H1 (cell line): ENCODE data around the gene ENPP7. TPM values are rescaled to one million over a fixed set of nuclear protein-coding genes. Genes with fewer than 3 reads are reported as not detected.

ENCODE experiments used
- CTCF ChIA-PET: fragments of 300-600 bp; sonication (Branson Sonifier 250); formaldehyde crosslinking; loops from one replicate; lab custom pipeline; 2021; ENCODE audit not compliant: partially characterized antibody; lab: Charles Lee
- POLR2A ChIA-PET: fragments of 300-600 bp; sonication (Branson Sonifier 250); formaldehyde crosslinking; loops from one replicate; lab custom pipeline; 2021; ENCODE audit warnings: inconsistent platforms; ENCODE audit not compliant: partially characterized antibody; lab: Charles Lee
- DNase-seq, 2 experiments: peaks; one replicate each; pipeline versions ENCODE4 v3.0.0 to v3.0.0-alpha.2; 2010 to 2022; ENCODE audit warnings: low spot score in 2 of 2, low read depth in 1 of 2, mixed read lengths in 1 of 2
- FAIRE-seq: peaks from 2 replicates; lab custom pipeline; 2011; peaks lifted over from hg19 to GRCh38; lab: Jason Lieb, UNC
- H2AFZ ChIP-seq: 2 replicates; pipeline ENCODE4 v1.8.1; 2012; ENCODE audit warnings: low read length, inconsistent platforms
- H2AK5ac ChIP-seq: 2 replicates; pipeline ENCODE4 v1.6.1; 2013; ENCODE audit warnings: low read depth, low read length
- H2BK120ac ChIP-seq: replicated peaks from 2 replicates; pipeline ENCODE3; 2013; ENCODE audit warnings: low read depth, low read length, inconsistent platforms
- H2BK12ac ChIP-seq: 2 replicates; pipeline ENCODE4 v1.6.1; 2013; ENCODE audit warnings: low read depth, low read length
- H2BK15ac ChIP-seq: 2 replicates; pipeline ENCODE4 v1.6.1; 2013; ENCODE audit warnings: low read length
- H2BK20ac ChIP-seq: 2 replicates; pipeline ENCODE4 v1.6.1; 2013; ENCODE audit warnings: low read length
- H2BK5ac ChIP-seq: 2 replicates; pipeline ENCODE4 v1.6.1; 2013; ENCODE audit warnings: low read depth, low read length
- H3K14ac ChIP-seq: 2 replicates; pipeline ENCODE4 v1.6.1; 2013; ENCODE audit warnings: inconsistent platforms; ENCODE audit not compliant: insufficient read length
- H3K18ac ChIP-seq: 2 replicates; pipeline ENCODE4 v1.6.1; 2013; ENCODE audit warnings: low read length; ENCODE audit errors: extremely low read depth
- H3K23ac ChIP-seq: 2 replicates; pipeline ENCODE4 v1.6.1; 2013; ENCODE audit warnings: inconsistent platforms; ENCODE audit not compliant: insufficient read length
- H3K23me2 ChIP-seq: 2 replicates; pipeline ENCODE4 v1.6.1; 2013; ENCODE audit warnings: low read depth, low read length
- H3K27ac ChIP-seq: 2 replicates; pipeline ENCODE4 v1.6.1; 2011; ENCODE audit warnings: low read depth, low read length, inconsistent platforms
- H3K27me3 ChIP-seq, 4 experiments: replicated peaks in 1 of 4; 1 replicate in 1 of 4; 2 replicates in 3 of 4; pipeline versions ENCODE4 v1.6.1 to v1.8.1; 2011 to 2013; ENCODE audit warnings: low read length in 3 of 4, mild to moderate bottlenecking in 3 of 4, inconsistent platforms in 2 of 4, mixed read lengths in 2 of 4, moderate library complexity in 1 of 4; ENCODE audit not compliant: control insufficient read depth in 3 of 4, insufficient read depth in 3 of 4; ENCODE audit errors: extremely low read depth in 1 of 4
- H3K36me3 ChIP-seq, 4 experiments: 2 replicates each; pipeline versions ENCODE4 v1.6.1 to v1.8.1; 2011 to 2013; ENCODE audit warnings: mild to moderate bottlenecking in 4 of 4, low read length in 3 of 4, moderate library complexity in 2 of 4, control low read depth in 1 of 4, inconsistent platforms in 1 of 4; ENCODE audit not compliant: insufficient read depth in 4 of 4, control insufficient read depth in 2 of 4
- H3K4ac ChIP-seq: replicated peaks from 2 replicates; pipeline ENCODE3; 2013; ENCODE audit warnings: low read length, low read depth, mixed read lengths, inconsistent platforms; ENCODE audit not compliant: insufficient read length
- H3K4me1 ChIP-seq, 4 experiments: replicated peaks in 1 of 4; 1 replicate in 1 of 4; 2 replicates in 3 of 4; pipeline versions ENCODE4 v1.6.1 to v1.8.1; 2011 to 2013; ENCODE audit warnings: low read length in 3 of 4, inconsistent platforms in 2 of 4, mixed read lengths in 1 of 4; ENCODE audit not compliant: insufficient read depth in 4 of 4, control insufficient read depth in 3 of 4
- H3K4me2 ChIP-seq, 2 experiments: 2 replicates each; pipeline versions ENCODE4 v1.6.1 to v1.8.1; 2011 to 2013; ENCODE audit warnings: low read depth in 2 of 2, low read length in 2 of 2, control low read depth in 1 of 2, inconsistent platforms in 1 of 2, mild to moderate bottlenecking in 1 of 2; ENCODE audit not compliant: insufficient read depth in 1 of 2
- H3K4me3 ChIP-seq, 4 experiments: fragments of 200-600, 300-600 bp in 1 of 4; sonication (generic), shearing (Covaris generic), sonication (Bioruptor Twin) in 1 of 4; 2 replicates each; pipeline versions ENCODE4 v1.5.1 to v1.8.1; 2011 to 2016; ENCODE audit warnings: low read length in 4 of 4, low read depth in 3 of 4, control low read depth in 2 of 4, inconsistent platforms in 2 of 4, mild to moderate bottlenecking in 2 of 4, mixed read lengths in 1 of 4, moderate library complexity in 1 of 4; ENCODE audit not compliant: insufficient read depth in 2 of 4; ENCODE audit errors: extremely low read depth in 1 of 4
- H3K56ac ChIP-seq: replicated peaks from 2 replicates; pipeline ENCODE3; 2013; ENCODE audit warnings: low read depth, mild to moderate bottlenecking, mixed read lengths, low read length, inconsistent platforms; ENCODE audit not compliant: insufficient read length
- H3K79me1 ChIP-seq: 2 replicates; pipeline ENCODE4 v1.6.1; 2013; ENCODE audit warnings: low read depth, low read length, control low read depth
- H3K79me2 ChIP-seq, 2 experiments: 2 replicates each; pipeline versions ENCODE4 v1.6.1 to v1.8.1; 2012 to 2013; ENCODE audit warnings: low read length in 2 of 2, mild to moderate bottlenecking in 2 of 2, inconsistent platforms in 1 of 2; ENCODE audit not compliant: insufficient read depth in 2 of 2, control insufficient read depth in 1 of 2
- H3K9ac ChIP-seq, 4 experiments: replicated peaks in 1 of 4; 1 replicate in 1 of 4; 2 replicates in 3 of 4; pipeline versions ENCODE4 v1.6.1 to v1.8.1; 2011 to 2013; ENCODE audit warnings: low read depth in 3 of 4, low read length in 3 of 4, control low read depth in 2 of 4, mild to moderate bottlenecking in 2 of 4, moderate library complexity in 2 of 4, inconsistent platforms in 1 of 4; ENCODE audit errors: extremely low read depth in 1 of 4
- H3K9me3 ChIP-seq, 2 experiments: 2 replicates each; pipeline versions ENCODE4 v1.6.1 to v1.8.1; 2012 to 2013; ENCODE audit warnings: mild to moderate bottlenecking in 2 of 2, moderate library complexity in 2 of 2, control low read depth in 1 of 2, inconsistent platforms in 1 of 2, low read depth in 1 of 2, low read length in 1 of 2, mixed read lengths in 1 of 2; ENCODE audit not compliant: insufficient read depth in 2 of 2
- H4K20me1 ChIP-seq, 2 experiments: replicated peaks in 1 of 2; 2 replicates each; pipeline versions ENCODE3 to v1.8.1; 2011 to 2013; ENCODE audit warnings: inconsistent platforms in 2 of 2, low read length in 2 of 2, mild to moderate bottlenecking in 1 of 2; ENCODE audit not compliant: insufficient read depth in 2 of 2, control insufficient read depth in 1 of 2
- H4K5ac ChIP-seq: 2 replicates; pipeline ENCODE4 v1.6.1; 2013; ENCODE audit warnings: low read length, low read depth, mixed read lengths, inconsistent platforms; ENCODE audit not compliant: insufficient read length
- H4K8ac ChIP-seq: 2 replicates; pipeline ENCODE4 v1.8.0; 2013; ENCODE audit warnings: mild to moderate bottlenecking, moderate library complexity, low read length, inconsistent platforms; ENCODE audit not compliant: insufficient read depth; ENCODE audit errors: extremely low read depth
- H4K91ac ChIP-seq: replicated peaks from 2 replicates; pipeline ENCODE3; 2013; ENCODE audit warnings: low read length, mixed read lengths, inconsistent platforms; ENCODE audit not compliant: insufficient read length
- BCL11A ChIP-seq, 2 experiments: IDR thresholded peaks; one replicate each; pipeline ENCODE4 v1.6.1; 2011; ENCODE audit warnings: low read depth in 2 of 2, low read length in 2 of 2, mild to moderate bottlenecking in 2 of 2
- EZH2 ChIP-seq: fragments of 200-600 bp; sonication (generic); IDR thresholded peaks from 2 replicates; pipeline ENCODE4 v1.7.1; 2012; ENCODE audit warnings: low read depth, mild to moderate bottlenecking, moderate library complexity, low read length, inconsistent platforms; ENCODE audit not compliant: severe bottlenecking
- JUND ChIP-seq: IDR thresholded peaks from 2 replicates; pipeline ENCODE4 v1.6.1; 2011; ENCODE audit warnings: mild to moderate bottlenecking, improper control_type of control experiment, low read length
- KDM4A ChIP-seq: IDR thresholded peaks from one replicate; pipeline ENCODE4 v1.7.1; 2012; ENCODE audit warnings: low read depth, mild to moderate bottlenecking, moderate library complexity, low read length, inconsistent platforms; ENCODE audit not compliant: severe bottlenecking
- POLR2A ChIP-seq, 2 experiments: IDR thresholded peaks; 1 replicate in 1 of 2; 2 replicates in 1 of 2; pipeline ENCODE4 v1.6.1; 2011; ENCODE audit warnings: low read depth in 2 of 2, low read length in 2 of 2, mild to moderate bottlenecking in 2 of 2; ENCODE audit errors: control extremely low read depth in 1 of 2
- SIX5 ChIP-seq: IDR thresholded peaks from 2 replicates; pipeline ENCODE4 v1.6.1; 2011; ENCODE audit warnings: mild to moderate bottlenecking, low read depth, low read length
- WGBS, 2 experiments: shearing (Covaris generic) in 1 of 2; methylation state at CpG; one replicate each; pipeline versions ENCODE4 v1.1.6 to v1.1.7; 2013 to 2015; ENCODE audit warnings: low lambda C conversion rate in 2 of 2, mixed read lengths in 2 of 2, inconsistent platforms in 1 of 2, low coverage in 1 of 2, missing lambda C conversion rate in 1 of 2; ENCODE audit not compliant: insufficient replicate concordance in 2 of 2, insufficient coverage in 1 of 2, insufficient read length in 1 of 2; ENCODE audit errors: extremely low coverage in 1 of 2, missing lambda C conversion rate in 1 of 2; 5-methylcytosine and 5-hydroxymethylcytosine counted together
- polyA plus RNA-seq, 7 experiments: library from polyadenylated mRNA; depleted of rRNA in 3 of 7; stranded (reverse) in 5 of 7; unstranded in 2 of 7; fragments of >200 nt in 5 of 7; fragments of 200-250 nt in 2 of 7; gene quantifications; 1 replicate in 5 of 7; 2 replicates in 1 of 7; 4 replicates in 1 of 7; pipeline versions ENCODE4 v1.2.1 to v1.2.3, GENCODE V29; 2011 to 2013; ENCODE audit warnings: missing spikeins in 2 of 7, mixed read lengths in 2 of 7
- total RNA-seq: library from RNA; stranded (reverse); fragmentation: NEBNext Ultra II Directional; extraction: Animal tissue kit (Norgen Biotek cat#: 25700); gene quantifications from 2 replicates; pipeline ENCODE4 v1.2.1, GENCODE V29; 2021
- TF ChIP-seq, protein P1 (sequence below): IDR thresholded peaks from 2 replicates; pipeline ENCODE4 v1.6.1; 2012; ENCODE audit warnings: inconsistent platforms

The ENPP7 gene
- total and polyA plus RNA-seq, 2 of the 8 experiments (the other 6 are each of a cell fraction or from before 2014, with no cell fraction given) = not detected

DNA sequence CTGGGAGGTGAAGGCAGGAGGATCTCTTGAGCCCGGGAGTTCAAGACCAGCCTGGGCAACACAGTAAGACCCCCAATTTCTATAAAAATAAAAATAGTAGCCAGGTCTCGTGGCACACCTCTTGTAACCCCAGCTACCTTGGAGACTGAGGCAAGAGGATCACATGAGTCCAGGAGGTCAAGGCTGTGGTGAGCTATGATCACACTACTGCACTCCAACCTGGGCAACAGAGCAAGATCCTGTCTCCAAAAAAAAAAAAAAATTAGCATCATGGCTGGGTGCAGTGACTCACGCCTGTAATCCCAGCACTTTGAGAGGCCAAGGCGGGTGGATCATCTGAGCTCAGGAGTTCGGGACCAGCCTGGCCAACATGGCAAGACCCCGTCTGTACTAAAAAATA is 40.5 kb downstream of the ENPP7 start:
- H2BK120ac ChIP-seq = no peak overlapping the region
- 90% methylated on average over 6 of the region's 6 CpGs; no CpG with 5 or more reads in 1 of the 2 experiments for WGBS, 2 experiments
- no peaks in the 10 kb centered on the region for H4K20me1 ChIP-seq
- POLR2A ChIA-PET = interaction anchor here (1.0 to 1.5 kb wide), 2 partner anchors 11 to 16 kb away, joined by 3 to 5 read pairs; no protein-coding TSS in a partner anchor
- peaks cover under 1 to 5% (median under 1%) of the 10 kb centered on the region in 4 experiments; a peak in 6 of 7 replicates for H3K4me1 ChIP-seq
- FAIRE-seq = no peak
- no peak overlapping the region for H2BK20ac ChIP-seq
- no peaks in the 10 kb centered on the region for H3K79me1 ChIP-seq
- no peak overlapping the region for H3K18ac ChIP-seq
- H2AK5ac ChIP-seq = no peak overlapping the region; the same call in 1 of the 2 replicates
- no peak overlapping the region for H4K8ac ChIP-seq
- no peak overlapping the region for H2BK12ac ChIP-seq
- DNase-seq = no peak
- H2BK15ac ChIP-seq = no peak overlapping the region
- no peak overlapping the region for H3K9ac ChIP-seq
- H3K4me2 ChIP-seq = no peak overlapping the region
- CTCF ChIA-PET = interaction anchor here (0.6 to 1.8 kb wide), 9 partner anchors 8 to 317 kb away, joined by 3 to 6 read pairs (median 4); no protein-coding TSS in a partner anchor
- H3K23me2 ChIP-seq = no peaks in the 10 kb centered on the region
- H3K56ac ChIP-seq = no peak overlapping the region
- no peak overlapping the region for H2BK5ac ChIP-seq
- H3K27me3 ChIP-seq = no peaks in the 10 kb centered on the region; a peak in 2 of 7 replicates
- H4K5ac ChIP-seq = no peak overlapping the region
- no peak overlapping the region for H3K27ac ChIP-seq
- H3K4me3 ChIP-seq = no peak overlapping the region
- H3K9me3 ChIP-seq = no peaks in the 10 kb centered on the region
- no peak overlapping the region for H3K4ac ChIP-seq
- H2AFZ ChIP-seq = no peak overlapping the region
- H4K91ac ChIP-seq = no peak overlapping the region
- no peaks in the 10 kb centered on the region for H3K79me2 ChIP-seq
- H3K23ac ChIP-seq = no peak overlapping the region
- TF ChIP-seq POLR2A (IDR thresholded peaks at IDR 0.05; ENCODE audit: control extremely low read depth in 1 of 2, low read depth in 2 of 2, low read length in 2 of 2) = no peak
- TF ChIP-seq, protein P1, sequence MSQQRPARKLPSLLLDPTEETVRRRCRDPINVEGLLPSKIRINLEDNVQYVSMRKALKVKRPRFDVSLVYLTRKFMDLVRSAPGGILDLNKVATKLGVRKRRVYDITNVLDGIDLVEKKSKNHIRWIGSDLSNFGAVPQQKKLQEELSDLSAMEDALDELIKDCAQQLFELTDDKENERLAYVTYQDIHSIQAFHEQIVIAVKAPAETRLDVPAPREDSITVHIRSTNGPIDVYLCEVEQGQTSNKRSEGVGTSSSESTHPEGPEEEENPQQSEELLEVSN = no peak
- TF ChIP-seq EZH2 = no peak
- no peak for TF ChIP-seq SIX5
- TF ChIP-seq BCL11A (IDR thresholded peaks at IDR 0.05; ENCODE audit: low read depth in 2 of 2, low read length in 2 of 2) = no peak
- TF ChIP-seq KDM4A = no peak
- no peak for TF ChIP-seq JUND
- no peak overlapping the region for H3K14ac ChIP-seq
- H3K36me3 ChIP-seq = no peaks in the 10 kb centered on the region
